GM19193 (cell line): ENCODE results near the gene SYNGR3.

Source experiments
- POLR2A ChIP-seq: IDR thresholded peaks from 4 replicates; pipeline ENCODE4 v1.6.1; 2011; ENCODE audit not compliant: insufficient read depth, insufficient read length; ENCODE audit errors: extremely low read depth

SYNGR3 gene, protein sequence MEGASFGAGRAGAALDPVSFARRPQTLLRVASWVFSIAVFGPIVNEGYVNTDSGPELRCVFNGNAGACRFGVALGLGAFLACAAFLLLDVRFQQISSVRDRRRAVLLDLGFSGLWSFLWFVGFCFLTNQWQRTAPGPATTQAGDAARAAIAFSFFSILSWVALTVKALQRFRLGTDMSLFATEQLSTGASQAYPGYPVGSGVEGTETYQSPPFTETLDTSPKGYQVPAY

GRCh38 chr16:1989209-1990100 lies at the start of gene SYNGR3:
SYNGR3 (plus strand) TSS chr16:1989970; CDS start chr16:1990103, 133 bp downstream.
- no peak for TF ChIP-seq POLR2A

- TF ChIP-seq POLR2A = no peak
These were observed 49.3 kb upstream of the SYNGR3 start for GRCh38 chr16:1940273-1941161.

- TF ChIP-seq POLR2A = no peak
These were observed 48.4 kb upstream of the SYNGR3 start for GRCh38 chr16:1941162-1942046.

- TF ChIP-seq POLR2A = no peak
These were observed 47.5 kb upstream of the SYNGR3 start for GRCh38 chr16:1942047-1942809.

GRCh38 chr16:1942810-1943726 lies 46.7 kb upstream of the SYNGR3 start, which contains the start of gene MSRB1:
MSRB1 (minus strand) TSS chr16:1943199; CDS start chr16:1943156, 43 bp downstream.
- TF ChIP-seq POLR2A = peak; percentile 85

DNA sequence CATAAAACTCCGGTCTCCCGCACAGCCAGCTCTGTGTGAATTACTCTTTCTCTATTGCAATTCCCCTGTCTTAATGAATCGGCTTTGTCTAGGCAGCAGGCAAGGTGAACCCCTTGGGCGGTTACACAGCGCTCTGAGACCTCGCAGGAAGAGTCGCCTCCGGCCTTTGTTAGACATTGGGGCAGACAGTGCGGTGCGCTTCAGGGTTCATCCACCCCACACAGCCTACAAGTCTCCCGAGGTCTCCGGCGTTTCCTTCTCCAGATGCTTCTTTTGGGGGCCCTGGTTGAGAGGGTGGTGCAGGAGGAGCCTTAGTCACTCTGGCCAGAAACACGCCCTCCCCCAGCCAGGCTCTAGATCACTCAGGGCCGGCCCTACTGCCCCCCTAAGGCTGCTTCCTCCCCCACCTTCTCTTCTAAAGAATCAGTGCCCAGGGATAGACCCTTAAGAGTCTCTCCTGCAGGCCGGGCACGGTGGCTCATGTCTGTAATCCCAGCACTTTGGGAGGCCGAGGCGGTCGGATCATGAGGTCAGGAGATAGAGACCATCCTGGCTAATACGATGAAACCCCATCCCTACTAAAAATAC lies 45.1 kb upstream of the SYNGR3 start:
- no peak for TF ChIP-seq POLR2A

DNA sequence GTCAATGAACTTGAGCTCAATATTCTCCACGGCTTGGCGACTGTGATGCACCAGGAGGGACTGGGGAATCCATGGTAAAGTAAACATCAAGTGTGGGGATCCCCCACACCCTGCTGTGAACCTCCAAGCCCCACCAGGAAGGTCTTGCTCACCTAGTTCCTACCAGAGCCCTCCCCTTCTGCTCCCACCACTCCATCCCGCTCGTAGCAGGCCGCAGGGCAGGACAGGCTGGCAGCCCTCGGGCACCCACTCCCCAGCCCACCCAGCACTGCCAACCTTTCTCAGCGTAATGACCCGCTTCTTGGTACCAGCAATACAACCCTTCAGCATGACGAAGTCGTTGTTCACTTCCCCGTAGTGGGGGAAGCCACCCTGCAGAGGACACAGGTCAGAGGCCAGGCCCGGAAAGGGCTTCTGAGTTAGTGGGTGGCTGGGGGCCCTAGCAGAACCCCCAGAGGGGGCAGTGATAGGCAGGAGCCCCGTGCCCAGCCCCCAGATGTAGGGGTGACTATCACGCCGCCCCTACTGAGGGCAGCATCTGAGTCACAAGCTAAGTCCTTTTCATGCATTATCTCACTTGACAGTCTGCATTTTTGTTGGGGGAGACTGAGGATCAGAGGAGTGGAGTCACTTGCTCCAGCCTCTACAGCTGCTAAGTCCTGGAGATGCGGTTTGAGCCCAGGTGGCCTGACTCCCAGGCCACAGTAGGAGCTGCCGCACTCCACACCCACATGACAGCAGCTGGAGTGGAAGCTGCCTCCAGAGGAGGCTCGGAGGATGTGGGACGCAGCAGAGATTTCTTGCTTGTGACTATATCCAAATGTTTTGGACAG lies 44.0 kb upstream of the SYNGR3 start:
- TF ChIP-seq POLR2A = no peak

DNA sequence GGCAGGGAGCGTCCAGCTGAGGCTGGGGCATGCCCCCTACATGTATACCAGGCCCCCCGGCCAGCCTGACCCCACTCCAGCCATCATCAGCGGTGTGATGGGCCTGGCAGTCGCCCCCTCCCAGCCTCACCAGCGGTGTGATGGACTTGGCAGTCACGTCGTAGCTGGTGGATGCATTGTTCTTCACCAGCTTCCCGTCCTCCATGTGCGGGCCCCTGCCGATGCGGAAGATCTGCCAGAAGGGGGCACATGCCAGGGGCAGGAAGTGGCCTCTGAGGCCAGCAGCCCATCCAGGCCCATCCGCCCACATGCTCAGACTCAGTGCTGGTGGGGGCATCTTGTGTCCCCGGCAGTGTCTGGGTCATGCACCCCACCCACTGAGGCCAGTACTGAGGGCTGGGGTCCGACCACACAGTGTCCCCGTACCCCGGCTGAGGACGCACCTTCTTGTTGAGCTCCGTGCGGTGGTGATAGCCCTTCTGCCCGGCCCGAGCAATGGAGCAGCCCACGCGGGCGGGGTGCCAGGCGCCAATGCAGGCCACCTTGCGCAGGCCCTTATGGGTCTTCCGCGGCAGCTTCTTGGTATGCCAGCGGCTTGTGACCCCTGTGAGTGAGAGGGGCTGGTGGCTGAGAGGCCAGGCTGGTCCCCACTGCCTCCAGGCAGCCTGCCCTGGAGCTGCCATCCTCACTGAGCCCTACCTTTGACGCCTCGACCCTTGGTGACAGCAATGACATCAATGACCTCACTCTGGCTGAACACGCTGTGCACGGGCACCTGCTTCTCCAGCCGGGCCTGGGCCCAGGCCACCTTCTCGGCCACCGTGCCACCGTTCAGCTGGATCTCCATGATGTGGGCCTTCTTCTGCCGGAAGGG lies 43.0 kb upstream of the SYNGR3 start:
- no peak for TF ChIP-seq POLR2A

- no peak for TF ChIP-seq POLR2A
These were observed 42.5 kb upstream of the SYNGR3 start for GRCh38 chr16:1947369-1947670.

DNA sequence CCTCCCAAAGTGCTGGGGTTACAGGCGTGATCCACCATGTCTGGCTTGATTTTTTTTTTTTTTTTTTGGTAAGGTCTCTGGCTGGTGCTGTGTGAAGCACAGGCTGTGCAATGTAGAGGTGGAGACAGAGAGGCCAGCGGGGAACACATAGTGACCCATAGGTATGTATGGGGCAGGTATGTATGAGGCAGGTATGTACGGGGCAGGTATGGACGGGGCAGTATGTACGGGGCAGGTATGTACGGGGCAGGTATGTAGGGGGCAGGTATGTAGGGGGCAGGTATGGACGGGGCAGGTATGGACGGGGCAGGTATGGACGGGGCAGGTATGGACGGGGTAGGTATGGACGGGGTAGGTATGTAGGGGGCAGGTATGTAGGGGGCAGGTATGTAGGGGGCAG lies 40.3 kb upstream of the SYNGR3 start:
- TF ChIP-seq POLR2A = no peak
